ENCODE measurements around the gene INO80E. TPM values are rescaled to one million over a fixed set of nuclear protein-coding genes. Genes with fewer than 3 reads are reported as not detected.

The INO80E gene
- total and polyA plus RNA-seq, 2 of the 8 experiments (the other 6 are each of a cell fraction or from before 2014, with no cell fraction given) = 43.0 to 91.2 TPM

DNA sequence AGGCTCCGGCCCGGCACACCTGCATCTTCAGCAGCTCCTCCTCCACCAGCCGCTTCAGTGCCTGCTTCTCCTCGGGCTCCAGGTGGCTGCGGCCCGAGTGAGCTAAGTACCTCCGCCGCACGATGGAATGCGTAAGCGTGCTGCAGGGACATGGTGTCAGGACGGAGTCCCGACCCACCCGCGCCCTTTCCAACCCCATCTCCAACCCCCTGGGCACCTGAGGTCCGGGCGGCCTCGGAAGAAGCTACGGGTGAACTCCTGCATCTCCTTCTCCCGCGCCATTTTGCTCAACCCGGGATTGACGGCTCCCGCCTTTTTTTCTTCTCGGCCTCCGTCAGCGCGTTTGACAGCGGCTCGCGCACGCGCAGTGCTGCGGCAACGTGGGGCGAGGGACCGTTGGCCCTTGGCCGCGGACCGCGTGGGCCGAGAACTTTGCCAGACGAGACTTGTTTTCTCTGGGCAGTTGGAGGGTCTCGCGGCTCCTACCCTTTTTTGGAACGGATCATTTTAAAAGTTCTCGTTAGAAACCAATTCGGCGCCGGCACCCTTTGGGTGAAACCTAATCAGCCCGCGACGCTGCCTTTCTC, 624 bp upstream of the INO80E start, which contains the start of gene HIRIP3 (continued):
- TF ChIP-seq EGR1 (IDR thresholded peaks at IDR 0.05; ENCODE audit: borderline replicate concordance, low read depth, low read length) (0 out of 2 replicates have a peak, but pooled peaks have one; percentile 5), SAP30 (IDR thresholded peaks at IDR 0.05; ENCODE audit: insufficient read depth, insufficient replicate concordance, low read length) (peak; percentile 60), KDM4A (IDR thresholded peaks at IDR 0.05; ENCODE audit: low read depth, low read length, severe bottlenecking) (peak; percentile 75), EZH2 (IDR thresholded peaks at IDR 0.05; ENCODE audit: low read depth, low read length, severe bottlenecking) (no peak), EP300 (IDR thresholded peaks at IDR 0.05; ENCODE audit: borderline replicate concordance in 1 of 2, low read depth in 2 of 2, low read length in 2 of 2) (no peak), POLR2A (IDR thresholded peaks at IDR 0.05; ENCODE audit: control extremely low read depth in 1 of 2, low read depth in 2 of 2, low read length in 2 of 2) (peak in 1 of 2 experiments; percentile 61; a peak in 1 of 3 replicates), HDAC6 (IDR thresholded peaks at IDR 0.05; ENCODE audit: low read depth, low read length) (no peak), SIN3A (conservative IDR thresholded peaks at IDR 0.05 in 1 of 2, IDR thresholded peaks at IDR 0.05 in 1 of 2; ENCODE audit: low read depth in 1 of 2, low read length in 2 of 2) (peak in 1 of 2 experiments; percentile 80; a peak in 3 of 4 replicates), MAX (IDR thresholded peaks at IDR 0.05) (peak; percentile 79), ASH2L (IDR thresholded peaks at IDR 0.05; ENCODE audit: low read length) (no peak), SRF (IDR thresholded peaks at IDR 0.05; ENCODE audit: low read depth, low read length) (no peak), RAD21 (IDR thresholded peaks at IDR 0.05 in 1 of 2, conservative IDR thresholded peaks at IDR 0.05 in 1 of 2; ENCODE audit: low read depth in 2 of 2, low read length in 2 of 2) (no peak), GTF2F1 (IDR thresholded peaks at IDR 0.05; ENCODE audit: borderline replicate concordance, low read depth, low read length) (no peak), SP1 (IDR thresholded peaks at IDR 0.05; ENCODE audit: low read depth, low read length) (no peak), JUND (IDR thresholded peaks at IDR 0.05; ENCODE audit: low read length) (no peak), SIRT6 (IDR thresholded peaks at IDR 0.05; ENCODE audit: low read length) (no peak), TBP (IDR thresholded peaks at IDR 0.05; ENCODE audit: low read depth, low read length) (peak; percentile 44; the same call in 1 of the 2 replicates), CHD2 (IDR thresholded peaks at IDR 0.05; ENCODE audit: low read length) (no peak)
- TF ChIP-seq, protein P1, sequence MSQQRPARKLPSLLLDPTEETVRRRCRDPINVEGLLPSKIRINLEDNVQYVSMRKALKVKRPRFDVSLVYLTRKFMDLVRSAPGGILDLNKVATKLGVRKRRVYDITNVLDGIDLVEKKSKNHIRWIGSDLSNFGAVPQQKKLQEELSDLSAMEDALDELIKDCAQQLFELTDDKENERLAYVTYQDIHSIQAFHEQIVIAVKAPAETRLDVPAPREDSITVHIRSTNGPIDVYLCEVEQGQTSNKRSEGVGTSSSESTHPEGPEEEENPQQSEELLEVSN (IDR thresholded peaks at IDR 0.05) = peak; percentile 99
- TF ChIP-seq, protein P2, sequence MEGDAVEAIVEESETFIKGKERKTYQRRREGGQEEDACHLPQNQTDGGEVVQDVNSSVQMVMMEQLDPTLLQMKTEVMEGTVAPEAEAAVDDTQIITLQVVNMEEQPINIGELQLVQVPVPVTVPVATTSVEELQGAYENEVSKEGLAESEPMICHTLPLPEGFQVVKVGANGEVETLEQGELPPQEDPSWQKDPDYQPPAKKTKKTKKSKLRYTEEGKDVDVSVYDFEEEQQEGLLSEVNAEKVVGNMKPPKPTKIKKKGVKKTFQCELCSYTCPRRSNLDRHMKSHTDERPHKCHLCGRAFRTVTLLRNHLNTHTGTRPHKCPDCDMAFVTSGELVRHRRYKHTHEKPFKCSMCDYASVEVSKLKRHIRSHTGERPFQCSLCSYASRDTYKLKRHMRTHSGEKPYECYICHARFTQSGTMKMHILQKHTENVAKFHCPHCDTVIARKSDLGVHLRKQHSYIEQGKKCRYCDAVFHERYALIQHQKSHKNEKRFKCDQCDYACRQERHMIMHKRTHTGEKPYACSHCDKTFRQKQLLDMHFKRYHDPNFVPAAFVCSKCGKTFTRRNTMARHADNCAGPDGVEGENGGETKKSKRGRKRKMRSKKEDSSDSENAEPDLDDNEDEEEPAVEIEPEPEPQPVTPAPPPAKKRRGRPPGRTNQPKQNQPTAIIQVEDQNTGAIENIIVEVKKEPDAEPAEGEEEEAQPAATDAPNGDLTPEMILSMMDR (IDR thresholded peaks at IDR 0.05; ENCODE audit: control extremely low read depth in 1 of 3, insufficient read depth in 1 of 3, low read depth in 1 of 3, low read length in 3 of 3) = no peak
